ENCODE data around the gene MPP3.

The MPP3 gene

GRCh38 chr17:43840814-43841213 is 7.9 kb upstream of the MPP3 start:
- no peaks in the 10 kb centered on the region for H3F3A ChIP-seq (ENCODE audit: control insufficient read depth, insufficient read depth)
- no peak overlapping the region for H3K27ac ChIP-seq (ENCODE audit: low read depth, low read length)
- 0 out of 2 replicates have a peak, but pooled peaks cover 4% of the 10 kb centered on the region for H3K27me3 ChIP-seq (ENCODE audit: control insufficient read depth, low read length)
- no peaks in the 10 kb centered on the region for H3K79me2 ChIP-seq (ENCODE audit: control insufficient read depth, low read length)
- no peak for TF ChIP-seq EZH2phosphoT487 (IDR thresholded peaks at IDR 0.05; ENCODE audit: borderline replicate concordance, low read length)
- TF ChIP-seq, protein P1, sequence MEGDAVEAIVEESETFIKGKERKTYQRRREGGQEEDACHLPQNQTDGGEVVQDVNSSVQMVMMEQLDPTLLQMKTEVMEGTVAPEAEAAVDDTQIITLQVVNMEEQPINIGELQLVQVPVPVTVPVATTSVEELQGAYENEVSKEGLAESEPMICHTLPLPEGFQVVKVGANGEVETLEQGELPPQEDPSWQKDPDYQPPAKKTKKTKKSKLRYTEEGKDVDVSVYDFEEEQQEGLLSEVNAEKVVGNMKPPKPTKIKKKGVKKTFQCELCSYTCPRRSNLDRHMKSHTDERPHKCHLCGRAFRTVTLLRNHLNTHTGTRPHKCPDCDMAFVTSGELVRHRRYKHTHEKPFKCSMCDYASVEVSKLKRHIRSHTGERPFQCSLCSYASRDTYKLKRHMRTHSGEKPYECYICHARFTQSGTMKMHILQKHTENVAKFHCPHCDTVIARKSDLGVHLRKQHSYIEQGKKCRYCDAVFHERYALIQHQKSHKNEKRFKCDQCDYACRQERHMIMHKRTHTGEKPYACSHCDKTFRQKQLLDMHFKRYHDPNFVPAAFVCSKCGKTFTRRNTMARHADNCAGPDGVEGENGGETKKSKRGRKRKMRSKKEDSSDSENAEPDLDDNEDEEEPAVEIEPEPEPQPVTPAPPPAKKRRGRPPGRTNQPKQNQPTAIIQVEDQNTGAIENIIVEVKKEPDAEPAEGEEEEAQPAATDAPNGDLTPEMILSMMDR (IDR thresholded peaks at IDR 0.05; ENCODE audit: low read depth, low read length, poor library complexity, severe bottlenecking) = peak; percentile 25
- H3K4me1 ChIP-seq (ENCODE audit: control insufficient read depth, low read length) = no peaks in the 10 kb centered on the region
- H3K36me3 ChIP-seq (ENCODE audit: control insufficient read depth, low read length) = no peaks in the 10 kb centered on the region
- H3K9me2 ChIP-seq (replicated peaks; ENCODE audit: control insufficient read depth, low read length) = no peaks in the 10 kb centered on the region
- H3K4me2 ChIP-seq (ENCODE audit: low read length) = no peak overlapping the region
- H3K4me3 ChIP-seq (ENCODE audit: low read length) = no peak overlapping the region
- no peaks in the 10 kb centered on the region for H3K9me3 ChIP-seq (ENCODE audit: control insufficient read depth, insufficient read depth, low read length)
- H4K20me1 ChIP-seq (ENCODE audit: control insufficient read depth, insufficient read depth, low read depth, low read length) = no peaks in the 10 kb centered on the region

- Histone ChIP-seq H3K4me3 (ENCODE audit: low read length) (no peak overlapping the region), H3K79me2 (ENCODE audit: control insufficient read depth, low read length) (no peaks in the 10 kb centered on the region)
Observed at GRCh38 chr17:43839670-43840108, 6.7 kb upstream of the MPP3 start.

GRCh38 chr17:43834106-43834505 is 1.2 kb upstream of the MPP3 start:
- Histone ChIP-seq H3K4me3 (ENCODE audit: low read length) (no peak overlapping the region), H3K9me3 (ENCODE audit: control insufficient read depth, insufficient read depth, low read length) (no peaks in the 10 kb centered on the region), H3K79me2 (ENCODE audit: control insufficient read depth, low read length) (no peaks in the 10 kb centered on the region), H3K27ac (ENCODE audit: low read depth, low read length) (no peak overlapping the region), H3K9me2 (replicated peaks; ENCODE audit: control insufficient read depth, low read length) (no peaks in the 10 kb centered on the region), H3K27me3 (ENCODE audit: control insufficient read depth, low read length) (peaks cover 31% of the 10 kb centered on the region), H3F3A (ENCODE audit: control insufficient read depth, insufficient read depth) (no peaks in the 10 kb centered on the region), H3K4me1 (ENCODE audit: control insufficient read depth, low read length) (no peaks in the 10 kb centered on the region), H3K4me2 (ENCODE audit: low read length) (no peak overlapping the region), H4K20me1 (ENCODE audit: control insufficient read depth, insufficient read depth, low read depth, low read length) (no peaks in the 10 kb centered on the region), H3K36me3 (ENCODE audit: control insufficient read depth, low read length) (no peaks in the 10 kb centered on the region)
- TF ChIP-seq, protein P1 (IDR thresholded peaks at IDR 0.05; ENCODE audit: low read depth, low read length, poor library complexity, severe bottlenecking) = no peak
- no peak for TF ChIP-seq EZH2phosphoT487 (IDR thresholded peaks at IDR 0.05; ENCODE audit: borderline replicate concordance, low read length)

More at GRCh38 chr17:43839670-43840108, 6.7 kb upstream of the MPP3 start:
- H3K27ac ChIP-seq (ENCODE audit: low read depth, low read length) = no peak overlapping the region
- no peak overlapping the region for H3K4me2 ChIP-seq (ENCODE audit: low read length)
- no peaks in the 10 kb centered on the region for H4K20me1 ChIP-seq (ENCODE audit: control insufficient read depth, insufficient read depth, low read depth, low read length)
- TF ChIP-seq, protein P1 (IDR thresholded peaks at IDR 0.05; ENCODE audit: low read depth, low read length, poor library complexity, severe bottlenecking) = no peak
- H3K9me3 ChIP-seq (ENCODE audit: control insufficient read depth, insufficient read depth, low read length) = no peaks in the 10 kb centered on the region
- 0 out of 2 replicates have a peak, but pooled peaks cover 4% of the 10 kb centered on the region for H3K27me3 ChIP-seq (ENCODE audit: control insufficient read depth, low read length)
- no peaks in the 10 kb centered on the region for H3K4me1 ChIP-seq (ENCODE audit: control insufficient read depth, low read length)
- no peaks in the 10 kb centered on the region for H3F3A ChIP-seq (ENCODE audit: control insufficient read depth, insufficient read depth)
- no peaks in the 10 kb centered on the region for H3K9me2 ChIP-seq (replicated peaks; ENCODE audit: control insufficient read depth, low read length)
- H3K36me3 ChIP-seq (ENCODE audit: control insufficient read depth, low read length) = no peaks in the 10 kb centered on the region

Measured in DOHH2 (cell line).